Hematopoietic multipotent progenitor cell treated with erythropoietin and hydrocortisone succinate and interleukin-3 and kit ligand, for 8 days (in vitro differentiated cells): Measurements from ENCODE around the gene MEGF6.

Experiments
- DNase-seq: peaks from one replicate; pipeline ENCODE4 v3.0.0-alpha.2; 2015

The MEGF6 gene

GRCh38 chr1:3453203-3453761, 158.0 kb downstream of the MEGF6 start:
- DNase-seq: peak; percentile 53

- no peak for DNase-seq
These were observed 158.5 kb downstream of the MEGF6 start for GRCh38 chr1:3452866-3453175.

- DNase-seq: no peak
These were observed 159.1 kb downstream of the MEGF6 start for GRCh38 chr1:3451994-3452865.

- DNase-seq: no peak
These were observed 160.3 kb downstream of the MEGF6 start for GRCh38 chr1:3450983-3451382.

- no peak for DNase-seq
These were observed 161.0 kb downstream of the MEGF6 start for GRCh38 chr1:3450202-3450863.

- no peak for DNase-seq
These were observed 166.6 kb downstream of the MEGF6 start for GRCh38 chr1:3444736-3445135.

GRCh38 chr1:3444298-3444697, 167.0 kb downstream of the MEGF6 start:
- no peak for DNase-seq

GRCh38 chr1:3443807-3444206, 167.5 kb downstream of the MEGF6 start:
- DNase-seq: no peak

GRCh38 chr1:3442901-3443300, 168.4 kb downstream of the MEGF6 start:
- DNase-seq: no peak

GRCh38 chr1:3442331-3442730, 169.0 kb downstream of the MEGF6 start:
- no peak for DNase-seq

GRCh38 chr1:3441880-3442279, 169.4 kb downstream of the MEGF6 start:
- DNase-seq: no peak

GRCh38 chr1:3441410-3441847, 169.9 kb downstream of the MEGF6 start:
- DNase-seq: no peak

- DNase-seq: no peak
These were observed 170.4 kb downstream of the MEGF6 start for GRCh38 chr1:3440711-3441409.

GRCh38 chr1:3440300-3440681, 171.0 kb downstream of the MEGF6 start:
- DNase-seq: no peak
